Hepatocyte (in vitro differentiated cells): Measurements from ENCODE around the gene SLC7A14. TPM values are rescaled to one million over a fixed set of nuclear protein-coding genes. Genes with fewer than 3 reads are reported as not detected.

Experiments
- DNase-seq: peaks from one replicate; pipeline ENCODE4 v3.0.0-alpha.2; 2016; ENCODE audit warnings: low spot score
- H2AFZ ChIP-seq: fragments of 200-600 bp; sonication (generic); 2 replicates; pipeline ENCODE4 v1.6.0; 2016; ENCODE audit warnings: antibody characterized with exemption, mild to moderate bottlenecking
- H3K27ac ChIP-seq: fragments of 200-600 bp; sonication (generic); 2 replicates; pipeline ENCODE4 v1.5.1; 2016; ENCODE audit warnings: mild to moderate bottlenecking
- H3K27me3 ChIP-seq: fragments of 200-600 bp; sonication (generic); 2 replicates; pipeline ENCODE4 v1.6.1; 2016
- H3K36me3 ChIP-seq: fragments of 200-600 bp; sonication (generic); replicated peaks from 2 replicates; pipeline ENCODE4 v1.5.1; 2016; ENCODE audit warnings: low read depth; ENCODE audit not compliant: insufficient read depth
- H3K4me1 ChIP-seq: fragments of 200-600 bp; sonication (generic); 2 replicates; pipeline ENCODE4 v1.5.1; 2016; ENCODE audit warnings: mild to moderate bottlenecking, moderate library complexity; ENCODE audit not compliant: insufficient read depth
- H3K4me2 ChIP-seq: fragments of 200-600 bp; sonication (generic); 2 replicates; pipeline ENCODE4 v1.6.0; 2016
- H3K4me3 ChIP-seq: fragments of 200-600 bp; sonication (generic); 2 replicates; pipeline ENCODE4 v1.5.1; 2016; ENCODE audit warnings: mild to moderate bottlenecking
- H3K79me2 ChIP-seq: fragments of 200-600 bp; sonication (generic); 2 replicates; pipeline ENCODE4 v1.6.0; 2017; ENCODE audit warnings: mild to moderate bottlenecking
- H3K9me2 ChIP-seq: fragments of 200-600 bp; sonication (generic); replicated peaks from 2 replicates; pipeline ENCODE4 v1.6.0; 2017; ENCODE audit warnings: mild to moderate bottlenecking; ENCODE audit not compliant: insufficient read depth
- H3K9me3 ChIP-seq: fragments of 200-600 bp; sonication (generic); 2 replicates; pipeline ENCODE4 v1.5.1; 2016; ENCODE audit warnings: low read depth, mild to moderate bottlenecking
- H4K20me1 ChIP-seq: fragments of 200-600 bp; sonication (generic); 2 replicates; pipeline ENCODE4 v1.6.0; 2016; ENCODE audit warnings: mild to moderate bottlenecking; ENCODE audit not compliant: insufficient read depth, poor library complexity, severe bottlenecking
- CTCF ChIP-seq: fragments of 200-600 bp; sonication (generic); IDR thresholded peaks from 2 replicates; pipeline ENCODE4 v1.5.1; 2016; ENCODE audit warnings: antibody characterized with exemption, mild to moderate bottlenecking; ENCODE audit not compliant: poor library complexity
- EZH2 ChIP-seq: fragments of 200-600 bp; sonication (generic); IDR thresholded peaks from 2 replicates; pipeline ENCODE4 v1.6.1; 2016; ENCODE audit warnings: antibody characterized with exemption, mild to moderate bottlenecking, borderline replicate concordance
- EZH2phosphoT487 ChIP-seq: fragments of 200-600 bp; sonication (generic); IDR thresholded peaks from one replicate; pipeline ENCODE4 v1.6.1; 2018; ENCODE audit warnings: antibody characterized with exemption, mild to moderate bottlenecking, low read depth, moderate library complexity; ENCODE audit not compliant: unreplicated experiment, severe bottlenecking
- WGBS: methylation state at CpG from one replicate; pipeline ENCODE4 v1.1.6; 2016; ENCODE audit warnings: low lambda C conversion rate; ENCODE audit errors: missing lambda C conversion rate; 5-methylcytosine and 5-hydroxymethylcytosine counted together
- polyA plus RNA-seq: library from polyadenylated mRNA; unstranded; fragments of >200 nt; fragmentation: Nextera tagmentation; extraction: Ambion mirVana; gene quantifications from 2 replicates; pipeline ENCODE4 v1.2.1, GENCODE V29; 2016
- total RNA-seq: library from RNA; depleted of rRNA; stranded (reverse); fragments of >200 nt; gene quantifications from 2 replicates; pipeline ENCODE4 v1.2.3, GENCODE V29; 2014

Gene SLC7A14
- total and polyA plus RNA-seq, 2 experiments from 2014 or later, result 0.10 TPM; not detected in 1

- no peak overlapping the region for H3K4me2 ChIP-seq
- no peak overlapping the region for H3K4me3 ChIP-seq
- WGBS, result 87% methylated on average over 4 of the region's 4 CpGs
- H4K20me1 ChIP-seq, result no peaks in the 10 kb centered on the region
- no peak overlapping the region for H2AFZ ChIP-seq
- H3K9me3 ChIP-seq, result no peaks in the 10 kb centered on the region
- no peaks in the 10 kb centered on the region for H3K9me2 ChIP-seq
- no peaks in the 10 kb centered on the region for H3K79me2 ChIP-seq
- H3K4me1 ChIP-seq, result peaks cover 8% of the 10 kb centered on the region
- no peak for DNase-seq
- no peaks in the 10 kb centered on the region for H3K27me3 ChIP-seq
- H3K27ac ChIP-seq, result no peak overlapping the region
- H3K36me3 ChIP-seq, result no peaks in the 10 kb centered on the region
- TF ChIP-seq CTCF, result no peak
- no peak for TF ChIP-seq EZH2phosphoT487
- TF ChIP-seq EZH2, result no peak
These were observed 101.0 kb downstream of the SLC7A14 start for GRCh38 chr3:170484869-170485268.

GRCh38 chr3:170483485-170484262 lies 102.2 kb downstream of the SLC7A14 start:
- H3K79me2 ChIP-seq, result no peaks in the 10 kb centered on the region
- TF ChIP-seq EZH2 (no peak), CTCF (no peak), EZH2phosphoT487 (no peak)

GRCh38 chr3:170482199-170482598 lies 103.7 kb downstream of the SLC7A14 start:
- Histone ChIP-seq H3K4me3 (no peak overlapping the region), H3K4me1 (peaks cover 8% of the 10 kb centered on the region), H4K20me1 (no peaks in the 10 kb centered on the region), H3K4me2 (no peak overlapping the region), H3K27ac (no peak overlapping the region), H3K9me3 (no peaks in the 10 kb centered on the region), H3K9me2 (no peaks in the 10 kb centered on the region), H3K36me3 (no peaks in the 10 kb centered on the region), H3K27me3 (no peaks in the 10 kb centered on the region), H2AFZ (no peak overlapping the region), H3K79me2 (no peaks in the 10 kb centered on the region)
- 91% methylated on average over 4 of the region's 4 CpGs for WGBS
- TF ChIP-seq EZH2 (no peak), EZH2phosphoT487 (no peak), CTCF (no peak)
- DNase-seq, result no peak

More at GRCh38 chr3:170483485-170484262, 102.2 kb downstream of the SLC7A14 start:
- H3K27ac ChIP-seq, result no peak overlapping the region
- no peaks in the 10 kb centered on the region for H4K20me1 ChIP-seq
- no peak for DNase-seq
- 45% methylated on average over 5 of the region's 5 CpGs for WGBS
- no peaks in the 10 kb centered on the region for H3K9me2 ChIP-seq
- H3K4me2 ChIP-seq, result no peak overlapping the region
- H3K4me3 ChIP-seq, result no peak overlapping the region
- H3K36me3 ChIP-seq, result no peaks in the 10 kb centered on the region
- peaks cover 8% of the 10 kb centered on the region for H3K4me1 ChIP-seq
- no peaks in the 10 kb centered on the region for H3K9me3 ChIP-seq
- H3K27me3 ChIP-seq, result no peaks in the 10 kb centered on the region
- H2AFZ ChIP-seq, result no peak overlapping the region
